Measurements from ENCODE around the gene S100B. TPM values are rescaled to one million over a fixed set of nuclear protein-coding genes. Genes with fewer than 3 reads are reported as not detected.

The S100B gene
- total and polyA plus RNA-seq, 2 experiments from 2014 or later = not detected

DNA sequence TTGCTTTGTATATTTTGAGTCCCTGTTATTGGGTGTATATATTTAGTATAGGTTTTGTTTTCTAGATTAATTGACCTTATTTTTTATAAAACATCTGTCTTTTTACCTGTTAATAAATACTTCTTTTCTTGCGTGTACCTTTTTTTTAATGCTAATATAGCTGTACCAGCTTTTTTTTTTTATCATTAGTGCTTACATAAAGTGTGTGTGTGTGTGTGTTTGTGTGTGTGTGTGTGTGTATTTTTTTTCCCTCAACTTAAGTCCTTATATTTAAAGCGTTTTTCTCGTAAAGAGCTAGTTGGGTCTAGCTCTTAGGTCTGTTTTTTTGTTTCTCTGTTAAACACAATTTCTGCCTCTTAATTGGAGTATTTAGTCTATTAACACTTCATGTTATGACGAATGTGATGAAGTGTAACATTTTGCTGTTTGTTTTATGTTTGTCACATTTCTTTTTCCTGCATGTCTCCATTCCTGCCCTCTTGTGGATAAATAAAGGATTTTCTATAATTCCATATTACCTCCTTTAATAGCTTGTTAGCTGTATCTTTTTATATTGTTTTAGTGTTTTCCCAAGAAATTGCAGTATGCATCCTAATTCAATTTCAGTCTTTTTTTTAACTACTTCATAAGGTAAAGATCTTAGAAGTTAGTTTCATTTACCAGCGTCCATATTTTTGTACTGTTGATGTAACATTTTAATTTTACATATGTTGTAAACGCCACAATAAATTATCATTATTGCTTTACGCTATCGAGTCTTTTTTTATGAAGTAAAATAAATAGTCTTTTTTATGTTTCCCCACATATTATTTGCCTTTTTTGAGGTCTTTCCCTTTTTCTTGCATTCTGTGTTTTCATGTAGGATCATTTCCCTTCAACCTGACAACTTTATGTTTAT lies 34.9 kb upstream of the S100B start:
- Histone ChIP-seq H3K4me2 (peak overlapping the region; percentile 95), H3K9me3 (ENCODE audit: low read depth) (no peaks in the 10 kb centered on the region), H3K36me3 (replicated peaks; ENCODE audit: insufficient read depth, low read depth) (no peaks in the 10 kb centered on the region), H4K20me1 (ENCODE audit: insufficient read depth, poor library complexity, severe bottlenecking) (peaks cover 22% of the 10 kb centered on the region), H3K79me2 (peaks cover 59% of the 10 kb centered on the region), H3K27ac (no peak overlapping the region), H3K9me2 (replicated peaks; ENCODE audit: insufficient read depth) (no peaks in the 10 kb centered on the region), H3K4me1 (ENCODE audit: insufficient read depth) (peaks cover 24% of the 10 kb centered on the region), H3K4me3 (no peak overlapping the region), H2AFZ (no peak overlapping the region), H3K27me3 (no peaks in the 10 kb centered on the region)
- 84% methylated on average over 8 of the region's 8 CpGs for WGBS (ENCODE audit: low lambda C conversion rate, missing lambda C conversion rate)
- TF ChIP-seq EZH2 (IDR thresholded peaks at IDR 0.05; ENCODE audit: borderline replicate concordance) (no peak), EZH2phosphoT487 (IDR thresholded peaks at IDR 0.05; ENCODE audit: low read depth, severe bottlenecking, unreplicated experiment) (no peak)
- TF ChIP-seq, protein P1, sequence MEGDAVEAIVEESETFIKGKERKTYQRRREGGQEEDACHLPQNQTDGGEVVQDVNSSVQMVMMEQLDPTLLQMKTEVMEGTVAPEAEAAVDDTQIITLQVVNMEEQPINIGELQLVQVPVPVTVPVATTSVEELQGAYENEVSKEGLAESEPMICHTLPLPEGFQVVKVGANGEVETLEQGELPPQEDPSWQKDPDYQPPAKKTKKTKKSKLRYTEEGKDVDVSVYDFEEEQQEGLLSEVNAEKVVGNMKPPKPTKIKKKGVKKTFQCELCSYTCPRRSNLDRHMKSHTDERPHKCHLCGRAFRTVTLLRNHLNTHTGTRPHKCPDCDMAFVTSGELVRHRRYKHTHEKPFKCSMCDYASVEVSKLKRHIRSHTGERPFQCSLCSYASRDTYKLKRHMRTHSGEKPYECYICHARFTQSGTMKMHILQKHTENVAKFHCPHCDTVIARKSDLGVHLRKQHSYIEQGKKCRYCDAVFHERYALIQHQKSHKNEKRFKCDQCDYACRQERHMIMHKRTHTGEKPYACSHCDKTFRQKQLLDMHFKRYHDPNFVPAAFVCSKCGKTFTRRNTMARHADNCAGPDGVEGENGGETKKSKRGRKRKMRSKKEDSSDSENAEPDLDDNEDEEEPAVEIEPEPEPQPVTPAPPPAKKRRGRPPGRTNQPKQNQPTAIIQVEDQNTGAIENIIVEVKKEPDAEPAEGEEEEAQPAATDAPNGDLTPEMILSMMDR (IDR thresholded peaks at IDR 0.05; ENCODE audit: poor library complexity) = peak; percentile 46
- no peak for DNase-seq (ENCODE audit: low spot score)

DNA sequence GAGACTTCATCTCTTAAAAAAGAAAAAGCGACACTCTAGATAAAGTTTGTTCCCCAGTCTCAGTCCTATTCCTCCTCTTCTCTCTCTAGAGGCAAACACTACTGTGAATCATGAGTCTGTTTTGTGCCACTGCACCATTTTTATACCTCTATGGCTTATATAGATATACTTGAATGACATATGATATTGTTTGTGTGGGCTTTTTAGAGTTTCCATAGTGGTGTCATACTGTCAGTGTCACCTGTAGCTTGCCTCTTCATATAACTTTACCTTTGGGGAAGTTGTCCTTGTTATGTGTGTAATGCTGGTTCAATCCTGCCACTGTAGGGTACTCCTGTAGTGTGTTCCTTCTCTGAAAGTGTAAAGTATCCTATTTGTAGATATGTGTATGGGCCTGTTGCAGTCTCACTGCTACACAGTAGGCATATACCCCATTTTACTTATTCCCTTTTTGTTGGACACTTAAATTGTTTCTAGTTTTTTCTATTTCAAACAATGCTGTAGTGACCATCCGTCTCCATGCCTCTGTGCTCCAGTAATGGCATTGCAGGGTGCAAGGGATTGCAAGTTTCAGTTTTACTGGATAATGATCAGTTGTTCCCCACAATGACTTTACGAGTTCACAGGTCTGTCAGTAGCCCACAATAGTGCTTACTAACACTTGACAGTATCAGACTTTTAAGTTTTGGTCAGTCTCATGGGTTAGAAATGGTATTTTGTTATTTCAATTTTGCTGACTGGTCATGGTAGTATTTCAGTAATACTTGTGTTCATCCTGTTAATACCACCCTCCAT lies 33.3 kb upstream of the S100B start:
- no peaks in the 10 kb centered on the region for H3K27me3 ChIP-seq
- TF ChIP-seq, protein P1 (IDR thresholded peaks at IDR 0.05; ENCODE audit: poor library complexity) = no peak
- no peak for TF ChIP-seq EZH2 (IDR thresholded peaks at IDR 0.05; ENCODE audit: borderline replicate concordance)
- no peak for TF ChIP-seq EZH2phosphoT487 (IDR thresholded peaks at IDR 0.05; ENCODE audit: low read depth, severe bottlenecking, unreplicated experiment)
- H4K20me1 ChIP-seq (ENCODE audit: insufficient read depth, poor library complexity, severe bottlenecking) = peaks cover 22% of the 10 kb centered on the region
- H3K4me3 ChIP-seq = no peak overlapping the region
- 87% methylated on average over 3 of the region's 3 CpGs for WGBS (ENCODE audit: low lambda C conversion rate, missing lambda C conversion rate)
- no peak overlapping the region for H3K27ac ChIP-seq
- H3K9me3 ChIP-seq (ENCODE audit: low read depth) = no peaks in the 10 kb centered on the region
- DNase-seq (ENCODE audit: low spot score) = no peak
- peak overlapping the region; percentile 95 for H3K4me2 ChIP-seq
- no peaks in the 10 kb centered on the region for H3K36me3 ChIP-seq (replicated peaks; ENCODE audit: insufficient read depth, low read depth)
- no peak overlapping the region for H2AFZ ChIP-seq
- no peaks in the 10 kb centered on the region for H3K9me2 ChIP-seq (replicated peaks; ENCODE audit: insufficient read depth)
- peaks cover 30% of the 10 kb centered on the region for H3K4me1 ChIP-seq (ENCODE audit: insufficient read depth)
- H3K79me2 ChIP-seq = peaks cover 59% of the 10 kb centered on the region

DNA sequence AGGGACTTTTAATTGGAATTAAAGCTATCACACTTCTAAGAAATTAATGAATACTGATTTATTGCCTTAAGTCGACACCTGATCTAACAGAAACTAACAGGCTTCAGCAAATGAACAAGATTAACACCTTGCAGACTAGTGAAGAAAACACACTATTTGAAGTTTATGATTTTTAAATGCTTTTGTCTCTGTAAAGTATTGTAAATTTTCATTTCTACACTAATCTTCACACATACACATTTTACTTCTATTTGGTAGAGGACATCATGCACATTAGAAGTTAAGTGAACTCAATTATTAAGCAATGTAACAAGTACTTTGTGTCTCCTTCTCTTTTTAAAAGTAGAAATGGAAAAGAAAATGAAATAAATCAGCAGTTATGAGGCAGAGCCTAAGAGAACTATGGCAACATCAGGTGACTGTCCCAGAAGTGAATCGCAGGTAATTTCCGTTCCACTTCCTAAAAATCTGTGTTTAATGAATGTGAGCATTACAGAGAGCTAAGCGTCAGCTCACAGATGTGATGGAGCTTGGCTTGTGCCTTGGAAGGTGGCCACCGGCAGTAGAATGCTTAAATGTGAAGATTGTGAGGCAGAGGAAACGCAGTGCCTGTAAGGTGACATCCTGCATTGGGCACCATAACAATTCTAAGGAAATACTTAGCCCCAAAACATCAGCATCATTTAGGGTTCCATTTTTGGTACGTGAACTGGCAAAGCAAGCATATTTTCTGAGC lies 31.8 kb upstream of the S100B start:
- H3K4me1 ChIP-seq (ENCODE audit: insufficient read depth) = peaks cover 30% of the 10 kb centered on the region
- TF ChIP-seq EZH2 (IDR thresholded peaks at IDR 0.05; ENCODE audit: borderline replicate concordance) (no peak), EZH2phosphoT487 (IDR thresholded peaks at IDR 0.05; ENCODE audit: low read depth, severe bottlenecking, unreplicated experiment) (no peak)
- TF ChIP-seq, protein P1 (IDR thresholded peaks at IDR 0.05; ENCODE audit: poor library complexity) = no peak
- no peaks in the 10 kb centered on the region for H3K36me3 ChIP-seq (replicated peaks; ENCODE audit: insufficient read depth, low read depth)
- WGBS (ENCODE audit: low lambda C conversion rate, missing lambda C conversion rate) = 91% methylated on average over 7 of the region's 7 CpGs
- peak overlapping the region; percentile 95 for H3K4me2 ChIP-seq
- H2AFZ ChIP-seq = peak overlapping the region; percentile 75
- no peaks in the 10 kb centered on the region for H3K9me3 ChIP-seq (ENCODE audit: low read depth)
- no peaks in the 10 kb centered on the region for H3K27me3 ChIP-seq
- peak overlapping the region; percentile 98 for H3K27ac ChIP-seq
- peaks cover 56% of the 10 kb centered on the region for H3K79me2 ChIP-seq
- H4K20me1 ChIP-seq (ENCODE audit: insufficient read depth, poor library complexity, severe bottlenecking) = peaks cover 22% of the 10 kb centered on the region
- H3K9me2 ChIP-seq (replicated peaks; ENCODE audit: insufficient read depth) = no peaks in the 10 kb centered on the region
- no peak for DNase-seq (ENCODE audit: low spot score)
- H3K4me3 ChIP-seq = peak overlapping the region; percentile 78

Data from hepatocyte (in vitro differentiated cells).